NCI-H524 (cell line): Measurements from ENCODE around the gene CGRRF1.
A peak's percentile ranks its signal among the peaks of the same experiment; 100 is the strongest.

ENCODE experiments used
- DNase-seq, 2 experiments: peaks; one replicate each; lab custom pipeline; 2025; lab: John Stamatoyannopoulos, UW

The CGRRF1 gene

DNA sequence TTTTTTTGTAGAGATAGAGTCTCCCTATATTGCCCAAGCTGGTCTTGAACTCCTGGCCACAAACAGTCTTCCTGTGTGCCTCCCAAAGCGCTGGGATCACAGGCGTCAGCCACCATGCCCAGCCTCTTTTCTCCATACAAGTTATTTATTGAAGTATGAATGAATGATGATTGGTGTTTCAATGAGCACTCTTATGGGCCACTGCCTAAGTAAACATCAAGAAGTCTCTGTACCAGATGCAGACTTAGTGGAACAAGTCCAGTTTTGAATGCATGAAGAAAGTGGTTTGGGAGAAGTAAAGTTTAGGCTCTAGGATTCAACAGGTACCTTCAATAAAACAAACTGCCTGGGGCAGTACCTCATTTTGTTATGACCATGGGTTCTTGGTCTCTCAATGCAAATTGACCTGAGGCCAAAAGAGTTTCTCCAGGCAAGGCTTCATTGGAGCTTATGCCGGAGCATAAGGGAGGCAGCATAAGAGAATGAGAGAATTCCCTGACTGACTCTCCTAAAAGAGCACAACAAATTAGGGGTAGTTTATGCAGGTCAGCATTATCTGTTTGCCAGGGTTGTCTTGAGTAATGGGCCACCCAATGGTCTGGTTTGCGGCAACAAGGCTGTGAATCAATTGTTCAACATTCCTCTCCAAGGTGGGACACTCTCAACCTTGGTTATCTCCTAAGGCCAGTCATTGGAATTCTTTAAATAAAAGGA is 19.8 kb upstream of the CGRRF1 start:
- DNase-seq, result no peak

DNA sequence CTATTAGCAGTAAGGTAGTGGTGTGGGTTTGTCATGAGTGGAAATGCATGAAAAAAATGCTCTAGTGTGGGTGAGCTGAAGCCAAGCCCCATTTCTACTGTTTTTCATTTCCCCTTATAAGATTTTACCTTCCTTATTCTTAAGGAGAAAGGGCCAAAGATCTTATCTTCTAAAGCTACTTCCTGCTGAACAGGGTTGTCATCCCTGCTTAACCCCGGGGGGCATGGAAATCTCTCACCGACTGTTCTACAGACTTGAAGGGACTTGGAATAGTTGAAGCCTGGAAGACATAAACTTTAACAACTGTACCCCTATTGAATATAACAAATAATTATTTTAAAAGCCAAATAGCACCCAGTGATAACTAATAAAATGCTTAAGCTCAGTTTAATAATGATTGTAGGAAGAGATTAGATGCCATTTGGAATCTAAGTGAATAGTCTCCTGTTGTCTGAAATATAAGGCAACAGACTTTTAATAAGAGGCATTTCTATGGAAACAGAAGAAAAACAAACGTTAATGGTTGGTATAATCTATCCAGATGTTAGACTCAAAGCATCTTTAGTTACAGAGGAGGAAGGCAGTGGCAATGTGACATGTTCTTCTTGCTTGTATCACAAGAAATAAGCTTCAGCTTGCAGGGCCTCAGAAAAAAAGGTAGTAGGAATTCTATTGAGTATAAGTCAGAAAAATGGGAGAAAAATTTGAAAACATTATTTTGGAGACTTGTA is 19.1 kb upstream of the CGRRF1 start:
- DNase-seq, result no peak

DNA sequence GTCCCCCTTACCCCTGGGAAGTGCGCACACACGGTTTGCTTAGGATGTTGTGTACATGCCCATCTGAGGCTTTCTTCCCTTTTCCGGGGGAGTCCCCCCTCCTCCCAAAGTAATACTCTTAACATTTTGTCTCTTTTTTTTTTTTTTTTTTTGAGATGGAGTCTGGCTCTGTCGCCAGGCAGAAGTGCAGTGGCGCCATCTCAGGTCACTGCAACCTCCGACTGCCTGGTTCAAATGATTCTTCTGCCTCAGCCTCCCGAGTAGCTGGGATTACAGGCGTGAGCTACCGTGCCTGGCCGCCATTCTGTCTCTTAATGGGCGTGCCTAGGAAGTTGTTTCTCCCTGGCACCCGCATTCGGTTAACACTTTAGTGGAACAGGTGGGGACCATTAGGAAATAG is 16.4 kb upstream of the CGRRF1 start:
- DNase-seq, result peak in 1 of 2 experiments; percentile 22

DNA sequence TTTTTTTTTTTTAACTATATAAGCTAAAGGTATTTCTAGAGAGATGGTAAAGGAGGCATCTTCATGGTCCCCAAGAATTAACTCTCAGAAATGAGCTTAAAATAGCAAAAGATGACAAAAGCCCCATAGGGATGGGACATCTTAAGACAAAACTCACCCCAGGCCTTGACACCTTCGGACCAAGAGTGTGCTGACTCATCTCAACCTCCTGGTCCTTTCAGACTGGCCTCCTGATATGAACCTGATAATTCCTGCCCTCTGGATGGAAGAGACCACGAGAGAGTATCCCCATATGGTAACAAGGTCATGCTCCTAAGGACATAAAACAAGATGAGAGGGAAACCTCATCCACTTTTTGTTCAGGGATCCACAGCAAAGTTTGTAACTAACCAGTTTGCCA is 12.5 kb upstream of the CGRRF1 start:
- no peak for DNase-seq

DNA sequence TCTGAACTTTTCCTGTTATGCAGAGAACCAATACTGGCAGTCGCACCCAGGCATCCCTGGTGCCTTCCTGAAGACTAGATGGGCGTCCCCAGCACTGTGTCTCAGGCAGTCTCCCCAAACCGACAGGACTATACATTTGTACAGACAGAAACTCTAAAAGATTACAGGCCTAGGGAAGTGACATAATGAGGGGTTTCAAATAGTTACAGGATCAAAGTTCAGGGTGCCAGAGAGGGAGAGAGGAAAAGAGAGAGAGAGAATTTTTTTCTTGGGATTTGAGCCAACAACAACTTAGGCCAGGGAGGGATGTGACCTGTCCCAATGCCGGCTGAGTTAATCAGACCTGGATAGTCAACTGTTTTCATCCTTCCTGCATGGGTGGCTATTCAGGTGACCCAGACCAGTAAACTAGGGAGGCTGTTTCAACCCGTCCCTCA is 11.6 kb upstream of the CGRRF1 start:
- no peak for DNase-seq

DNA sequence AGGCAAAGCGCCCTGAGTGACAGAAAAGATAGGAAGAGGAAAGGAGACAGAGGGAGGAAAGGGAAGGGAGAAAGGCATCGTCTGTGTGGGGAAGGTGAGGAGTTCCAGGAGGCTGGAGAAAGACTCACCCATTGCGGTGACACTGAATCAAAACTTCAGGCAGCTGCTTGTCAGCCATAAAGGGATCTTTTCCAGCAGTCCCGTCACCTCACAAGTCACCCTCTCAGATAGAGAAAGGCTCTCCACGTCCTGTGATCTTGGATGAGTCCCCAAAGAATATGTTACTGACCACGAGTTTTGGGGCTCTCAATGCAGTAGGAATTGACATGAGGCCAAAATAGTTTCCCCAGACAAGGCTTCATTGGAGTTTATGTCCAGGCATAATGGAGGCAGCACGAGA is 11.1 kb upstream of the CGRRF1 start:
- DNase-seq, result no peak

DNA sequence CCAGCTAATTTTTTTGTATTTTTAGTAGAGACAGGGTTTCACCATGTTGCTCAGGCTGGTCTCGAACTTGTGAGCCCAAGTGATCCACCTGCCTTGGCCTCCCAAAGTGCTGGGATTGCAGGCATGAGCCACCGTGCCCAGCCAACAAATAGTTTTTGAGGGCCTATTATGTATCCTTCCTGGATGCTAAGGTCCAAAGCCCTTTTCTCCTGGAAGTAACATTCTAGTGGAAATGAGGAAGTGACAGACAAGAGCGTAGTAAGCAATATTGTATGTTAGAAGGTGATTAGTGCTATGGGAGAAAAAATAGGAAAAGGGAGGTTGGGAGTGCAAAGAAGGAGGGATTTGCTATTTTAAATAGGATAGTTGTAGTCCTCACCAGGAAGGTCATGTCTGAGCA is 9.0 kb upstream of the CGRRF1 start:
- DNase-seq, result no peak

DNA sequence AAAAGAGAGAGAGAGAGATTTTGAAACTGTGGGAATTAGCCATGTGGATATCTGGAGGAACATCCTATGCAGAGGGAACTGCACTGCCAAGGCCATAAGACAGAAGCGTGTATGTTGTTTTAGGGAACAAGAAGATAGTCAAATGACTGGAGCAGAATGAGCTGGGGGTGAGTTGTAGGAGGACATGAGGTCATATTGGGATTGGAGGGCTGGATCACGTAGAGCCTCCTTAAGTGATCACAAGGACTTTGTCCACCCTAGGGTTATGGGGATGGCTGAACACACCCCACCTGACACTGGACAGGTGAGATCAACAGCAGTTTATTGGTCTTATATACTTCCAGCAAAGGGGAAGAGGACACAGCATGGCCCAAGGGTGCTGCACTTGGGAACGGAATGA is 8.2 kb upstream of the CGRRF1 start:
- no peak for DNase-seq

DNA sequence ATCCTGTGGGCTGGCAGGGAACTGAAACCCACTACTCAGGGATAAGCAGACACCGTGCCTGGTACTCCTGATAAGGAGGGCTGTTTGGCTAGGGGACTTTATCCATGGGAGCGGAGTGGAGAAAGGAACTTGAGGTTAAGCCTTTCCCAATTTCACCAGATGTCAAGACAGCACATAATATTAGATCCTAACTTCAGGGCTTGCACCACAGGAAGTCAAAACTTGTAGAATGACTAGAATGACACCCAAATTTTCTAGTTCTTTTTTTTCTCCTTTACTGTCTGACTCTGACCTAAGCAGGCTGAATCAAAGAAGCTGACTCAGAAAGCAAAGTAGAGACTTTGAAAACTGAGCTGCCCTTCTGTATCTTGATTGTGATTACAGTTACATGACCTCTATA is 7.1 kb upstream of the CGRRF1 start:
- DNase-seq, result no peak

DNA sequence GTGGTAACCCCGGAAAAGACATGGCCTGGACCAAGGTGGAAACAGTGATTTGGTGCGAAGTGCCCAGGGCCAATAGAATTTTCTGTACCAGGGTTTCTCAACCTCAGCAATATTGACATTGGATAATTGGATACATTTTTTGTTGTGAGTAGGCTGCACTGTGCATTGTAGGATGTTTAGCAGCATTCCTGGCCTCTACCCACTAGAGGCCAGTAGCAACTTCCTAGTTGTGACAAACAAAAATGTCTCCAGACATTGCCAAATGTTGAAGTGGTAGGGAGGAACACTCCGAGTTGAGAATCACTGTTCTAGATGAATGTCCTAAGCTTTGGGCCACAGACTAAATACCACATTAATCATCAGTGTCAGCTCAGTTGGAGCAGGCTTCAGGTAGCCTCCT is 6.2 kb upstream of the CGRRF1 start:
- peak in 1 of 2 experiments; percentile 35 for DNase-seq

DNA sequence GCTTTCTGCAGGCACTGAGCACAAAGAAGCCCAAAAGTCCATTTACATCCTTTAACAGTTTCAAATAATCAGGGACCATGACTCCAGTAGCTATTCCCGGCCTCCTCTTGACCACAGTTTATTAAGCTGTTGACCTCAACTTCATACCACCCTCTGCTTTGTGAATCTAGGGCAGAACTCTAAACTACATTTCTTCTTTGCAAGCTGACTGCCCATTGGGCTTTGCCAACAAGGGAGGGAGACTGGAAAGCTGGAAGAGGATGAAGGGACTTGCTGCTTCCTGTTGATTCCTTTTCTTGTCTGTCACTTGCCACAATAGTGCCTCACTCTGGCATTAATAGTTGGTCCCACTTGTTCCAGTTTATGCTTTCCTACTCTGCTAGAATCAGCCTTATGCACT is 2.7 kb downstream of the CGRRF1 start:
- DNase-seq, result no peak

DNA sequence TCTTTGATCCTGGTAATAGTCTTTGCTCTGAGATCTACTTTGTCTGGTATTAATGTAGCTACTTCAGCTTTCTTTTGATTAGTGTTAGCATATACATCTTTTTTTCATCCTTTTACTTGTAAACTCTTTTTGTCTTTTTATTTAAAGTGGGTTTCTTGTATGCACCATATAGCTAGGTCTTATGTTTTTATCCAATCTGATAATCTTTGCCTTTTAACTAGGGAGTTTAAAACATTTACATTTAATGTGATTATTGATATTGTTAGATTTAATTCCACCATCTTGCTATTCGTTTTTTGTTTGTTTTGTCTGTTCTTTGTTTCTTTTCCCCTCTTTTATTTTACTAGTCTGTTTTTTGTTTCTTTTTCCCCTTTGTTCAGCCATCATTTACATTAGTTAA is 6.0 kb downstream of the CGRRF1 start:
- no peak for DNase-seq

DNA sequence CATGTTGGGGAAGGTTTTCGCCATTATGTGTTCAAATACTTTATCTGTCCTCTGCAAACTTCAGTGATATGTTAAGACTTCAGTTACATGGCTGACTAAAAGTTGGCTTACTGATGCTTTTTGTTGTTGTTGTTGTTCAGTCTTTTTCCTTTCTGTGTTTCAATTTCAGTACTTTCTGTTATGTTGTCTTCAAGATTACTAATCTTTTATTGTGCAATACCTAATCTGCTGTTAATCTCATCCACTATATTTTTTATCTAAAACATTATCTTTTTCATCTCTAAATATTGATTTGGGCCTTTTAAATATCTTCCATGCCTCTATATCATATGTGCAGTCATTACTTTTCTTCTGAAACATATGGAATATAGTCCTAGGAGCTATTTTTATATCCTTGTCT is 7.0 kb downstream of the CGRRF1 start:
- DNase-seq, result no peak

DNA sequence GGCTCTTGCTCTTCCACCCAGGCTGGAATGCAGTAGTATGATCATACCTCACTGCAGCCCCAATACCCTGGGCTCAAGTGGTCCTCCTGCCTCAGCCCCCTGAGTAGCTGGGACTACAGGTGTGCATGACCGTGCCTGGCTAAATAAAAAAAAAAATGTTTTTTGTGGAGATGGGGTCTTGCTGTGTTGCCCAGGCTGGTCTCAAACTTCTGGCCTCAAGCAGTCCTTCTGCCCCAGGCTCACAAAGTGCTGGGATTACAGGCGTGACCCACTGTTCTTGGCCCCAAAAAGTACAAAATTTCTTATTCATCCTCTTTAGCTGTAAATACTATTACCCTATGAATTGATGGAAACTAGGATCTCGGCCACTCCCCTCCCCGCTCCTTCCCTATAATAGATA is 14.7 kb downstream of the CGRRF1 start:
- no peak for DNase-seq

DNA sequence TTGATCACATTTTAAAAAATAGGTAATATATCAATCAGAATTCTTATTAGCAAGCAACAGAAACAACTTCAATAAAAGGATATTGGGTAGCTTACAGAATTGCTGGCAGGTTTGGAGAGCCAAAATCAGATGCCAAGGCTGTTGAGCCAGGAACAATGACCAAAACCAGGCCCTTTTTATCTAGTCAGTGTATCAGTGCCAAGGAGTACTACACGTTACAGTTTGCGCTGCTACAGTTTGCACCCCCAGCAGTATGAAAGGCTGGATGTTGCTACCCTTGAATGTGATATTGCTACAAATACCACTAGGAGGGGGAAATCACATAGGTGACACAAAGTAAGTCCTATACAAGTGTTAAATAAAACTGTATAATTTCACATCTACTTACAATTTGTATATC is 19.3 kb downstream of the CGRRF1 start:
- DNase-seq, result no peak

DNA sequence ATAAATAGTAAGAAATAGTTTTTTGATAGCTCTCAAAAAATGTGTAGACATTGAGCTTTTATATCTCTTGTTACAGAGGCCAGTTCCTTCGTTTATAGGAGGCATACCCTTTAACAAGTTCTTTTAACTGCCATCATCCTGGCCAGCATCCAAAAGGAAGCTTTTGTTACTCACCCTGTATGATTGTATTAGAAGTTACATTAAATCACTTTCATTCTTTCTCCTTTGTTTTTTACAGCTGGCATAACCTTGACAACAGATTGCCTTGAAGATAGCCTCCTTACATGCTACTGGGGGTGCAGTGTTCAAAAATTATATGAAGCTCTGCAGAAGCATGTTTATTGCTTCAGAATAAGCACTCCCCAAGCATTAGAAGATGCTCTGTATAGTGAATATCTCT is 20.1 kb downstream of the CGRRF1 start:
- no peak for DNase-seq

DNA sequence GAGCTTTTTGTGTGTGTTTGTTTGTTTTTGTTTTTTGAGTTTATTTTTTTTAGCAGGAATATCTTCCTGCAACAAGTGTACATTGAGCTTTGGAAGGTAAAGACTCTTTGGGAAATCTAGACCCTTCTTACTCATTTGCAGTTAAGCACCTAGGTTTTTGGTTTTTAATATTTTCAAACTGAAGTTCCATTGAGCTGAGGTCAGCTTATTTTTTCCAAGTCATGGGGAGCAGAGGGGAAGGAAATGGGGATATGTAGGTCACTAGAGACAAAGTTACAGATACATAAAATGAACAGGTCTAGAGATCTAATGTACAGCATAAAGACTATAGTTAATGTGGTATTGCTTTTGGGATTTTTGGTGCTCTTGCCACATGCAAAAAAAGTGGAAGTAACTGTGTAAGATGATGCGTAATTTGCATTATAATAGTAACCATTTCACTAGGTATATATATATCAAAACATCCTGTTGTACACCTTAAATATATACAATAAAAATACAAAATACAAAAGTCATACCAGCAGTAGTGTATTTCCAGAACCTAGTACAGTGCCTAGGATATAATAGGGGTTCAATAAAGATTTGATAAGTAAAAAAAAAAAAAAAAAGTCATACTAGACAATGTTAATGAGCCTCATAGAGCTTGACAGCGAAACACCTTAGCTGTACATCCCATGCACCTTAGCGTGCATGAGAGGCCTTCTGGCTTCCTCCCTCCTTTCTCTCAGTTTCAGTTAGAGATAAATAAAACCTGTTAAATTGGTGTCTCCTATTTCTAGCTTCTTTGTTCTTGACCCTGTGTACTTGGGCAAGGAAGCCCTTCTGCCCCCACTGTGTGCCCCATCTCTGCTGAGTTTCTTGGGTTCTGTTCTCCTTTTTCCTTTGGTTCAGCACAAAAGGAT is 22.7 kb downstream of the CGRRF1 start:
- no peak for DNase-seq

DNA sequence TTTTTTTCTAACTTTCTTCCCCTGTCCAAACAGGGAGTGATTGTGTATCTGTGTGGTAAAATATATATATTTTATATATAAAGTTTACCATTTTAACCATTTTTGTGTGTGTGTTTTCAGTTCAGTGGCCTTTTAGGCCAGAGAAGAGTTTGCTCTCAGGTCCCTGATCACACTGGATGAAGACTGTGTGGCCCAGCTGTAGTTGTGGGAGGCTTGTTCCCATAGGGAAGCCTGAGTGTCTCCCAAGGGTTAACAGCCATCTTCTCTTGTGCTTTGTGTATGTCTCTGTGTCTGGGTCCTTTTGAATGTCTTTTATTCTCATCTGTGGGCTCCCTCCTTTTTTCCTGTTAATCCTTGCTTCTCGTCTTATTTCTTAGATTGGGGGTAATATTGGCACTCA is 23.4 kb downstream of the CGRRF1 start:
- DNase-seq, result no peak

DNA sequence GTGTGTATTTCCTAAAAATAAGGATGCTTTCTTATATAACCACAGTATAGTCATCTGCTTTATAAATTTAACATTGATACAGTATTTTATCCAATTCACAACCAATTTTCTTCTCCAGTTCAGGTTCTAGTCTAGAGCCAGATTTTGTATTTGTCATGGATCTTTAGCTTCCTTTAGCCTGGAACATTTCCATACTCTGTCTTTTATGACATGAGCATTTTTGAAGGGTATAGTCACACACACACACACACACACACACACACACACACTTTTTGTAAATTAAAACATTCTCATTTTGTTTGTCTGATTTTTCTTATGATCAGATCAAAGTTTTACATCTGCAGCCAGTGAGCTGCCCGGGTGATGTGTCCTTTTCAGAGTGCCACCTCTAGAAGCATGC is 25.4 kb downstream of the CGRRF1 start:
- DNase-seq, result no peak

DNA sequence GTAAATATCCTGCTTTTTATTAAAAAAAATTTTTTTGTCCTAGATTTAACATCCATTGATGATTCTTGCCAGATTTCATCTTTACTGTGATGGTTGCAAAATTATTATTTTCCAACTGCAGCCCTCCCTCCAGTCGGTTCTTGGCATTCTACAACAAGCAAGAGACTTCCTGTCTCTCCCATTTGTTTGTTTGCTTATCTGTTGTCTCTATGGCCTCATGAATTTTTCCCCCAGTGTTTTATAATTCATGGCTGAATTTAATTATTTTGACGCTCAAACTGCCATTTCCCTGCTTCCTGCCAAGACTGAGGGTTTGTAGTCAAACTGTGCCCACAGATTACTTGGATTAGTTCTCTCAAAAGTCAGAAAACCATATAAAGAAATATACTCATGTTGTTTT is 25.9 kb downstream of the CGRRF1 start:
- DNase-seq, result no peak

DNA sequence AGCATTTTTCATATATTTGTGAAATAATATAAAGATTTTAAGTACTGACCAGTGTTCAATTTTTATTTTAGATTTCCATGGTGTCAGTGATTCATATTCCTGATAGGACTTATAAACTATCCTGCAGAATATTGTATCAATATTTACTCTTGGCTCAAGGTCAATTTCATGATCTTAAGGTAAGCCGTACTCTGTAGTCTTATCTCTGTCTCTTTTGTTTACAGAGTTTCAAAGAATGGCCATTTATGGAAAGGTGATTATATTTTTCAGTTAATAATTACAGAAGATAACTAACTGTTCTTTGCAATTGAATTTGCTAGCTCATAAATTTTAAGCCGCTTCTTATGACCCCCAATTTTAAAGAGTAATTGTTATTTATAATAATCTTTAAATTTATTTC is 27.9 kb downstream of the CGRRF1 start:
- DNase-seq, result no peak

DNA sequence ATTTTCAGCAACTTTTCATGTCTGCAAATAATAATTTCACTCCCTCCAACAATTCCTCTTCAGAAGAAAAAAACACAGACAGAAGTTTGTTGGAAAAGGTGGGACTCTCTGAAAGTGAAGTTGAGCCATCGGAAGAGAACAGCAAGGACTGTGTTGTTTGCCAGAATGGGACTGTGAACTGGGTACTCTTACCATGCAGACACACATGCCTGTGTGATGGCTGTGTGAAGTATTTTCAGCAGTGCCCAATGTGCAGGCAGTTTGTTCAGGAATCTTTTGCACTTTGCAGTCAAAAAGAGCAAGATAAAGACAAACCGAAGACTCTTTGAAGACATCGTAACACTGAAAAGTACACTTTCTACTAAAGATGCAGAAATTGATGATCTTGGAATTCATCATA is 28.3 kb downstream of the CGRRF1 start:
- DNase-seq, result no peak

DNA sequence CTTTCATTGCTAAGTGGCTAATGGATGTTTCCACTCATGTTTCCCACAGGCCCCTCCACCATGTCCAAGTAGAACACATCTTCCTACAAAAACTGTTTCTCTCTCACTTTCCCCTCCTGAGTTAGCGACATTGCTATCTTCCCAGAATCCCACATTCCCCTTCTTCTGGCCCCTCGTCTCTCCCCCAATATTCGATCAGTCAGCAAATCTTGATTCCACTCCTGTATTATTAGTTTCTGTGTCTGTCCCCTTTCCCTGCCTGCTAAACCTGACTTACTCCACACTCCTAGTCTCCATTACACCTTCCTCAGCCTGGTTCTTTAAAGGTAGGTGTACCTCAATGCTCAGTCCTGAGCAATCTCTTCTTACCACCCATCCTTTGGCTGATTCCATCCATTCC is 37.9 kb downstream of the CGRRF1 start:
- no peak for DNase-seq
